Hepatocyte (in vitro differentiated cells): ENCODE measurements around the gene HOXC6.

Experiments
- CTCF ChIP-seq: fragments of 200-600 bp; sonication (generic); IDR thresholded peaks from 2 replicates; pipeline ENCODE4 v1.5.1; 2016; ENCODE audit warnings: antibody characterized with exemption, mild to moderate bottlenecking; ENCODE audit not compliant: poor library complexity
- EZH2 ChIP-seq: fragments of 200-600 bp; sonication (generic); IDR thresholded peaks from 2 replicates; pipeline ENCODE4 v1.6.1; 2016; ENCODE audit warnings: antibody characterized with exemption, mild to moderate bottlenecking, borderline replicate concordance
- EZH2phosphoT487 ChIP-seq: fragments of 200-600 bp; sonication (generic); IDR thresholded peaks from one replicate; pipeline ENCODE4 v1.6.1; 2018; ENCODE audit warnings: antibody characterized with exemption, mild to moderate bottlenecking, low read depth, moderate library complexity; ENCODE audit not compliant: unreplicated experiment, severe bottlenecking

- TF ChIP-seq EZH2phosphoT487 (no peak), CTCF (no peak), EZH2 (no peak)
These were observed 12.4 kb downstream of the HOXC6 start for GRCh38 chr12:54040648-54041047.
